H1 (cell line): ENCODE data around the gene GPR34. TPM values are rescaled to one million over a fixed set of nuclear protein-coding genes. Genes with fewer than 3 reads are reported as not detected.

ENCODE experiments used
- CTCF ChIA-PET: fragments of 300-600 bp; sonication (Branson Sonifier 250); formaldehyde crosslinking; loops from one replicate; lab custom pipeline; 2021; ENCODE audit not compliant: partially characterized antibody; lab: Charles Lee
- POLR2A ChIA-PET: fragments of 300-600 bp; sonication (Branson Sonifier 250); formaldehyde crosslinking; loops from one replicate; lab custom pipeline; 2021; ENCODE audit warnings: inconsistent platforms; ENCODE audit not compliant: partially characterized antibody; lab: Charles Lee
- DNase-seq, 2 experiments: peaks; one replicate each; pipeline versions ENCODE4 v3.0.0 to v3.0.0-alpha.2; 2010 to 2022; ENCODE audit warnings: low spot score in 2 of 2, low read depth in 1 of 2, mixed read lengths in 1 of 2
- FAIRE-seq: peaks from 2 replicates; lab custom pipeline; 2011; peaks lifted over from hg19 to GRCh38; lab: Jason Lieb, UNC
- H2AFZ ChIP-seq: 2 replicates; pipeline ENCODE4 v1.8.1; 2012; ENCODE audit warnings: low read length, inconsistent platforms
- H2AK5ac ChIP-seq: 2 replicates; pipeline ENCODE4 v1.6.1; 2013; ENCODE audit warnings: low read depth, low read length
- H2BK120ac ChIP-seq: replicated peaks from 2 replicates; pipeline ENCODE3; 2013; ENCODE audit warnings: low read depth, low read length, inconsistent platforms
- H2BK12ac ChIP-seq: 2 replicates; pipeline ENCODE4 v1.6.1; 2013; ENCODE audit warnings: low read depth, low read length
- H2BK15ac ChIP-seq: 2 replicates; pipeline ENCODE4 v1.6.1; 2013; ENCODE audit warnings: low read length
- H2BK20ac ChIP-seq: 2 replicates; pipeline ENCODE4 v1.6.1; 2013; ENCODE audit warnings: low read length
- H2BK5ac ChIP-seq: 2 replicates; pipeline ENCODE4 v1.6.1; 2013; ENCODE audit warnings: low read depth, low read length
- H3K14ac ChIP-seq: 2 replicates; pipeline ENCODE4 v1.6.1; 2013; ENCODE audit warnings: inconsistent platforms; ENCODE audit not compliant: insufficient read length
- H3K18ac ChIP-seq: 2 replicates; pipeline ENCODE4 v1.6.1; 2013; ENCODE audit warnings: low read length; ENCODE audit errors: extremely low read depth
- H3K23ac ChIP-seq: 2 replicates; pipeline ENCODE4 v1.6.1; 2013; ENCODE audit warnings: inconsistent platforms; ENCODE audit not compliant: insufficient read length
- H3K23me2 ChIP-seq: 2 replicates; pipeline ENCODE4 v1.6.1; 2013; ENCODE audit warnings: low read depth, low read length
- H3K27ac ChIP-seq: 2 replicates; pipeline ENCODE4 v1.6.1; 2011; ENCODE audit warnings: low read depth, low read length, inconsistent platforms
- H3K27me3 ChIP-seq, 4 experiments: replicated peaks in 1 of 4; 1 replicate in 1 of 4; 2 replicates in 3 of 4; pipeline versions ENCODE4 v1.6.1 to v1.8.1; 2011 to 2013; ENCODE audit warnings: low read length in 3 of 4, mild to moderate bottlenecking in 3 of 4, inconsistent platforms in 2 of 4, mixed read lengths in 2 of 4, moderate library complexity in 1 of 4; ENCODE audit not compliant: control insufficient read depth in 3 of 4, insufficient read depth in 3 of 4; ENCODE audit errors: extremely low read depth in 1 of 4
- H3K36me3 ChIP-seq, 4 experiments: 2 replicates each; pipeline versions ENCODE4 v1.6.1 to v1.8.1; 2011 to 2013; ENCODE audit warnings: mild to moderate bottlenecking in 4 of 4, low read length in 3 of 4, moderate library complexity in 2 of 4, control low read depth in 1 of 4, inconsistent platforms in 1 of 4; ENCODE audit not compliant: insufficient read depth in 4 of 4, control insufficient read depth in 2 of 4
- H3K4ac ChIP-seq: replicated peaks from 2 replicates; pipeline ENCODE3; 2013; ENCODE audit warnings: low read length, low read depth, mixed read lengths, inconsistent platforms; ENCODE audit not compliant: insufficient read length
- H3K4me1 ChIP-seq, 4 experiments: replicated peaks in 1 of 4; 1 replicate in 1 of 4; 2 replicates in 3 of 4; pipeline versions ENCODE4 v1.6.1 to v1.8.1; 2011 to 2013; ENCODE audit warnings: low read length in 3 of 4, inconsistent platforms in 2 of 4, mixed read lengths in 1 of 4; ENCODE audit not compliant: insufficient read depth in 4 of 4, control insufficient read depth in 3 of 4
- H3K4me2 ChIP-seq, 2 experiments: 2 replicates each; pipeline versions ENCODE4 v1.6.1 to v1.8.1; 2011 to 2013; ENCODE audit warnings: low read depth in 2 of 2, low read length in 2 of 2, control low read depth in 1 of 2, inconsistent platforms in 1 of 2, mild to moderate bottlenecking in 1 of 2; ENCODE audit not compliant: insufficient read depth in 1 of 2
- H3K4me3 ChIP-seq, 4 experiments: fragments of 200-600, 300-600 bp in 1 of 4; sonication (generic), shearing (Covaris generic), sonication (Bioruptor Twin) in 1 of 4; 2 replicates each; pipeline versions ENCODE4 v1.5.1 to v1.8.1; 2011 to 2016; ENCODE audit warnings: low read length in 4 of 4, low read depth in 3 of 4, control low read depth in 2 of 4, inconsistent platforms in 2 of 4, mild to moderate bottlenecking in 2 of 4, mixed read lengths in 1 of 4, moderate library complexity in 1 of 4; ENCODE audit not compliant: insufficient read depth in 2 of 4; ENCODE audit errors: extremely low read depth in 1 of 4
- H3K56ac ChIP-seq: replicated peaks from 2 replicates; pipeline ENCODE3; 2013; ENCODE audit warnings: low read depth, mild to moderate bottlenecking, mixed read lengths, low read length, inconsistent platforms; ENCODE audit not compliant: insufficient read length
- H3K79me1 ChIP-seq: 2 replicates; pipeline ENCODE4 v1.6.1; 2013; ENCODE audit warnings: low read depth, low read length, control low read depth
- H3K79me2 ChIP-seq, 2 experiments: 2 replicates each; pipeline versions ENCODE4 v1.6.1 to v1.8.1; 2012 to 2013; ENCODE audit warnings: low read length in 2 of 2, mild to moderate bottlenecking in 2 of 2, inconsistent platforms in 1 of 2; ENCODE audit not compliant: insufficient read depth in 2 of 2, control insufficient read depth in 1 of 2
- H3K9ac ChIP-seq, 4 experiments: replicated peaks in 1 of 4; 1 replicate in 1 of 4; 2 replicates in 3 of 4; pipeline versions ENCODE4 v1.6.1 to v1.8.1; 2011 to 2013; ENCODE audit warnings: low read depth in 3 of 4, low read length in 3 of 4, control low read depth in 2 of 4, mild to moderate bottlenecking in 2 of 4, moderate library complexity in 2 of 4, inconsistent platforms in 1 of 4; ENCODE audit errors: extremely low read depth in 1 of 4
- H3K9me3 ChIP-seq, 2 experiments: 2 replicates each; pipeline versions ENCODE4 v1.6.1 to v1.8.1; 2012 to 2013; ENCODE audit warnings: mild to moderate bottlenecking in 2 of 2, moderate library complexity in 2 of 2, control low read depth in 1 of 2, inconsistent platforms in 1 of 2, low read depth in 1 of 2, low read length in 1 of 2, mixed read lengths in 1 of 2; ENCODE audit not compliant: insufficient read depth in 2 of 2
- H4K20me1 ChIP-seq, 2 experiments: replicated peaks in 1 of 2; 2 replicates each; pipeline versions ENCODE3 to v1.8.1; 2011 to 2013; ENCODE audit warnings: inconsistent platforms in 2 of 2, low read length in 2 of 2, mild to moderate bottlenecking in 1 of 2; ENCODE audit not compliant: insufficient read depth in 2 of 2, control insufficient read depth in 1 of 2
- H4K5ac ChIP-seq: 2 replicates; pipeline ENCODE4 v1.6.1; 2013; ENCODE audit warnings: low read length, low read depth, mixed read lengths, inconsistent platforms; ENCODE audit not compliant: insufficient read length
- H4K8ac ChIP-seq: 2 replicates; pipeline ENCODE4 v1.8.0; 2013; ENCODE audit warnings: mild to moderate bottlenecking, moderate library complexity, low read length, inconsistent platforms; ENCODE audit not compliant: insufficient read depth; ENCODE audit errors: extremely low read depth
- H4K91ac ChIP-seq: replicated peaks from 2 replicates; pipeline ENCODE3; 2013; ENCODE audit warnings: low read length, mixed read lengths, inconsistent platforms; ENCODE audit not compliant: insufficient read length
- ASH2L ChIP-seq: fragments of 200-600, 300-600 bp; sonication (generic); IDR thresholded peaks from one replicate; pipeline ENCODE4 v1.7.1; 2017; ENCODE audit warnings: low read length
- CBX8 ChIP-seq: fragments of 300-800, 300-1000 bp; sonication (generic); IDR thresholded peaks from 2 replicates; pipeline ENCODE4 v1.7.1; 2016; ENCODE audit warnings: low read depth, low read length, borderline replicate concordance
- CEBPB ChIP-seq: IDR thresholded peaks from 2 replicates; pipeline ENCODE4 v1.6.1; 2012; ENCODE audit warnings: low read depth, low read length
- EGR1 ChIP-seq: IDR thresholded peaks from 2 replicates; pipeline ENCODE4 v1.6.1; 2011; ENCODE audit warnings: low read depth, low read length, borderline replicate concordance
- EZH2 ChIP-seq: fragments of 200-600 bp; sonication (generic); IDR thresholded peaks from 2 replicates; pipeline ENCODE4 v1.7.1; 2012; ENCODE audit warnings: low read depth, mild to moderate bottlenecking, moderate library complexity, low read length, inconsistent platforms; ENCODE audit not compliant: severe bottlenecking
- SUZ12 ChIP-seq: fragments of 200-600 bp; sonication (generic); IDR thresholded peaks from 2 replicates; pipeline ENCODE4 v1.6.1; 2012; ENCODE audit warnings: mild to moderate bottlenecking, inconsistent platforms, low read length, moderate library complexity, mixed read lengths
- TAF1 ChIP-seq: IDR thresholded peaks from 2 replicates; pipeline ENCODE4 v1.6.1; 2011; ENCODE audit warnings: mild to moderate bottlenecking, low read depth, low read length
- ZNF274 ChIP-seq: IDR thresholded peaks from 2 replicates; pipeline ENCODE4 v1.7.0; 2012; ENCODE audit warnings: low read length, borderline replicate concordance; ENCODE audit errors: extremely low read depth
- WGBS, 2 experiments: shearing (Covaris generic) in 1 of 2; methylation state at CpG; one replicate each; pipeline versions ENCODE4 v1.1.6 to v1.1.7; 2013 to 2015; ENCODE audit warnings: low lambda C conversion rate in 2 of 2, mixed read lengths in 2 of 2, inconsistent platforms in 1 of 2, low coverage in 1 of 2, missing lambda C conversion rate in 1 of 2; ENCODE audit not compliant: insufficient replicate concordance in 2 of 2, insufficient coverage in 1 of 2, insufficient read length in 1 of 2; ENCODE audit errors: extremely low coverage in 1 of 2, missing lambda C conversion rate in 1 of 2; 5-methylcytosine and 5-hydroxymethylcytosine counted together
- polyA plus RNA-seq, 7 experiments: library from polyadenylated mRNA; depleted of rRNA in 3 of 7; stranded (reverse) in 5 of 7; unstranded in 2 of 7; fragments of >200 nt in 5 of 7; fragments of 200-250 nt in 2 of 7; gene quantifications; 1 replicate in 5 of 7; 2 replicates in 1 of 7; 4 replicates in 1 of 7; pipeline versions ENCODE4 v1.2.1 to v1.2.3, GENCODE V29; 2011 to 2013; ENCODE audit warnings: missing spikeins in 2 of 7, mixed read lengths in 2 of 7
- total RNA-seq: library from RNA; stranded (reverse); fragmentation: NEBNext Ultra II Directional; extraction: Animal tissue kit (Norgen Biotek cat#: 25700); gene quantifications from 2 replicates; pipeline ENCODE4 v1.2.1, GENCODE V29; 2021
- TF ChIP-seq, protein P1 (sequence below): IDR thresholded peaks from 2 replicates; pipeline ENCODE4 v1.6.1; 2012; ENCODE audit warnings: inconsistent platforms
- TF ChIP-seq, protein P2 (sequence below): IDR thresholded peaks from 2 replicates; pipeline ENCODE4 v1.6.1; 2011; ENCODE audit warnings: low read depth, mild to moderate bottlenecking, low read length; ENCODE audit not compliant: insufficient read depth
- TF ChIP-seq, protein P3 (sequence below), 3 experiments: IDR thresholded peaks; 1 replicate in 2 of 3; 2 replicates in 1 of 3; pipeline versions ENCODE4 v1.5.1 to v1.6.1; 2011; ENCODE audit warnings: low read length in 3 of 3, mild to moderate bottlenecking in 3 of 3, inconsistent platforms in 2 of 3, low read depth in 1 of 3, moderate library complexity in 1 of 3; ENCODE audit not compliant: insufficient read depth in 1 of 3; ENCODE audit errors: control extremely low read depth in 1 of 3

The GPR34 gene
- total and polyA plus RNA-seq, 2 of the 8 experiments (the other 6 are each of a cell fraction or from before 2014, with no cell fraction given) = not detected

DNA sequence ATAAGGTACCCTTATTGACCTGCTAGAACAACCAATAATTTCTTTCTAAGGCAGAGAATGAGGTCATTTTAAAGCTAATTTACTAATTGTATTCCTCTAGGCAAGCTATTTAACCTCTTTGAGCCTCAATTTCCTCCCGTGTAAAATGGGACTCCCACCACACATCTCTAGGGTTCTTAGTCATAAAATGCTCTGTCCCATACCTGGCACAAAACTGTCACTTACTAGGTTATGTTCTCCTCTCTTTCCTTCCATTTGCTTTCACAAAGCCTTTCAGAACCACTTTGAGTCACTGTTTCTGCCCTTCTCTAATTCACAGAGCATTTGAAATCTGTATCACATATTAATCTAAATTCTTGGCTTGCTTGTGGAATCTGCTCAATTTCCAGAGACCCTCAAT, 32.8 kb downstream of the GPR34 start:
- ChIA-PET CTCF (interaction anchor here (0.7 kb wide), 1 partner anchor 11 kb away, joined by 3 read pairs; no protein-coding TSS in a partner anchor), POLR2A (no interaction called here)
- H2BK5ac ChIP-seq = no peak overlapping the region
- no peak for DNase-seq
- H4K5ac ChIP-seq = no peak overlapping the region
- no peaks in the 10 kb centered on the region for H3K27me3 ChIP-seq
- H3K23me2 ChIP-seq = no peaks in the 10 kb centered on the region
- no peak overlapping the region for H2BK12ac ChIP-seq
- no peak overlapping the region for H2AFZ ChIP-seq
- 100% methylated on average over 1 of the region's 1 CpG; no CpG with 5 or more reads in 1 of the 2 experiments for WGBS, 2 experiments
- H3K4me1 ChIP-seq = peaks cover 0 to 13% (median 3%) of the 10 kb centered on the region in 4 experiments; a peak in 5 of 7 replicates
- H4K91ac ChIP-seq = no peak overlapping the region
- no peak overlapping the region for H3K4ac ChIP-seq
- no peaks in the 10 kb centered on the region for H3K9me3 ChIP-seq
- H4K8ac ChIP-seq = no peak overlapping the region
- no peak for FAIRE-seq
- no peak overlapping the region for H3K9ac ChIP-seq
- H3K36me3 ChIP-seq = no peaks in the 10 kb centered on the region
- no peak overlapping the region for H3K4me3 ChIP-seq
- no peak overlapping the region for H2AK5ac ChIP-seq
- no peaks in the 10 kb centered on the region for H3K79me2 ChIP-seq
- no peak overlapping the region for H3K14ac ChIP-seq
- no peak overlapping the region for H3K56ac ChIP-seq
- no peak overlapping the region for H3K18ac ChIP-seq
- no peak overlapping the region for H3K23ac ChIP-seq
- H3K79me1 ChIP-seq = no peaks in the 10 kb centered on the region
- H4K20me1 ChIP-seq = no peaks in the 10 kb centered on the region
- no peak overlapping the region for H2BK120ac ChIP-seq
- no peak overlapping the region for H3K27ac ChIP-seq
- no peak overlapping the region for H3K4me2 ChIP-seq
- H2BK15ac ChIP-seq = no peak overlapping the region
- H2BK20ac ChIP-seq = no peak overlapping the region
- no peak for TF ChIP-seq SUZ12
- TF ChIP-seq, protein P1, sequence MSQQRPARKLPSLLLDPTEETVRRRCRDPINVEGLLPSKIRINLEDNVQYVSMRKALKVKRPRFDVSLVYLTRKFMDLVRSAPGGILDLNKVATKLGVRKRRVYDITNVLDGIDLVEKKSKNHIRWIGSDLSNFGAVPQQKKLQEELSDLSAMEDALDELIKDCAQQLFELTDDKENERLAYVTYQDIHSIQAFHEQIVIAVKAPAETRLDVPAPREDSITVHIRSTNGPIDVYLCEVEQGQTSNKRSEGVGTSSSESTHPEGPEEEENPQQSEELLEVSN = no peak
- no peak for TF ChIP-seq ZNF274
- TF ChIP-seq, protein P2, sequence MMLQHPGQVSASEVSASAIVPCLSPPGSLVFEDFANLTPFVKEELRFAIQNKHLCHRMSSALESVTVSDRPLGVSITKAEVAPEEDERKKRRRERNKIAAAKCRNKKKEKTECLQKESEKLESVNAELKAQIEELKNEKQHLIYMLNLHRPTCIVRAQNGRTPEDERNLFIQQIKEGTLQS = no peak
- no peak for TF ChIP-seq CEBPB
- TF ChIP-seq CBX8 = no peak
- no peak for TF ChIP-seq EZH2
- no peak for TF ChIP-seq TAF1
- no peak for TF ChIP-seq EGR1
- TF ChIP-seq, protein P3, sequence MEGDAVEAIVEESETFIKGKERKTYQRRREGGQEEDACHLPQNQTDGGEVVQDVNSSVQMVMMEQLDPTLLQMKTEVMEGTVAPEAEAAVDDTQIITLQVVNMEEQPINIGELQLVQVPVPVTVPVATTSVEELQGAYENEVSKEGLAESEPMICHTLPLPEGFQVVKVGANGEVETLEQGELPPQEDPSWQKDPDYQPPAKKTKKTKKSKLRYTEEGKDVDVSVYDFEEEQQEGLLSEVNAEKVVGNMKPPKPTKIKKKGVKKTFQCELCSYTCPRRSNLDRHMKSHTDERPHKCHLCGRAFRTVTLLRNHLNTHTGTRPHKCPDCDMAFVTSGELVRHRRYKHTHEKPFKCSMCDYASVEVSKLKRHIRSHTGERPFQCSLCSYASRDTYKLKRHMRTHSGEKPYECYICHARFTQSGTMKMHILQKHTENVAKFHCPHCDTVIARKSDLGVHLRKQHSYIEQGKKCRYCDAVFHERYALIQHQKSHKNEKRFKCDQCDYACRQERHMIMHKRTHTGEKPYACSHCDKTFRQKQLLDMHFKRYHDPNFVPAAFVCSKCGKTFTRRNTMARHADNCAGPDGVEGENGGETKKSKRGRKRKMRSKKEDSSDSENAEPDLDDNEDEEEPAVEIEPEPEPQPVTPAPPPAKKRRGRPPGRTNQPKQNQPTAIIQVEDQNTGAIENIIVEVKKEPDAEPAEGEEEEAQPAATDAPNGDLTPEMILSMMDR (IDR thresholded peaks at IDR 0.05; ENCODE audit: control extremely low read depth in 1 of 3, insufficient read depth in 1 of 3, low read depth in 1 of 3, low read length in 3 of 3) = no peak
- no peak for TF ChIP-seq ASH2L
